Heart right ventricle (tissue), 16 donors: ENCODE measurements around the gene SAPCD1. TPM values are rescaled to one million over a fixed set of nuclear protein-coding genes. Genes with fewer than 3 reads are reported as not detected.
A peak's percentile ranks its signal among the peaks of the same experiment; 100 is the strongest.

ENCODE experiments used
- ATAC-seq, 8 donors: fragments of 200-7000 bp; cut with Tn5 transposase; one replicate each; pipeline ENCODE4 v1.9.1; 2020; ENCODE audit warnings: mild to moderate bottlenecking in 8 of 8, moderate library complexity in 8 of 8, moderate number of reproducible peaks in 1 of 8
- DNase-seq, 2 donors: peaks; one replicate each; pipeline ENCODE4 v3.0.0-alpha.2; 2020
- H3K27ac ChIP-seq, 10 donors: fragments of 200-600 bp; sonication (generic) in 2 of 10; one replicate each; pipeline versions ENCODE4 v1.5.0 to v1.8.0; 2020 to 2022; ENCODE audit warnings: mild to moderate bottlenecking in 3 of 10
- H3K27me3 ChIP-seq, 7 donors: fragments of 200-600 bp; one replicate each; pipeline ENCODE4 v1.8.0; 2021 to 2022; ENCODE audit warnings: mild to moderate bottlenecking in 2 of 7
- H3K36me3 ChIP-seq, 9 donors: fragments of 200-600 bp; sonication (generic) in 1 of 9; one replicate each; pipeline versions ENCODE4 v1.5.0 to v1.8.0; 2020 to 2022; ENCODE audit warnings: mild to moderate bottlenecking in 2 of 9
- H3K4me1 ChIP-seq, 9 donors: fragments of 200-600 bp; sonication (generic) in 1 of 9; one replicate each; pipeline versions ENCODE4 v1.5.0 to v1.8.0; 2020 to 2022; ENCODE audit warnings: mild to moderate bottlenecking in 4 of 9
- H3K4me3 ChIP-seq, 10 donors: fragments of 200-600 bp; sonication (generic) in 2 of 10; one replicate each; pipeline versions ENCODE4 v1.5.0 to v1.8.0; 2020 to 2022; ENCODE audit warnings: mild to moderate bottlenecking in 7 of 10, moderate library complexity in 2 of 10
- H3K9me3 ChIP-seq, 11 donors: fragments of 200-600 bp in 10 of 11; sonication (generic) in 2 of 11; one replicate each; pipeline versions ENCODE4 v1.5.0 to v1.8.0; 2013 to 2022; ENCODE audit warnings: mild to moderate bottlenecking in 2 of 11, control low read depth in 1 of 11, moderate library complexity in 1 of 11
- WGBS, 2 donors: extraction: QIAGEN DNeasy Blood & Tissue Kit; methylation state at CpG; one replicate each; pipeline ENCODE4 v1.1.7; 2013; ENCODE audit warnings: inconsistent platforms in 1 of 2; 5-methylcytosine and 5-hydroxymethylcytosine counted together
- intact Hi-C, 10 donors: fragments of 100-400 bp; cut with DNase I; formaldehyde crosslinking; loops; one replicate each; pipeline versions ENCODE4 v1.11.1 to v1.14.2; 2022
- polyA plus RNA-seq, 2 donors: library from polyadenylated mRNA; stranded (reverse); fragments of 200-250 nt; gene quantifications; one replicate each; pipeline ENCODE4 v1.2.3, GENCODE V29; 2013
- total RNA-seq, 10 donors: library from RNA; stranded (reverse); fragmentation: NEBNext Ultra II Directional in 3 of 10; extraction: Animal tissue kit (Norgen Biotek cat#: 25700) in 3 of 10; gene quantifications; one replicate each; pipeline versions ENCODE4 v1.2.1 to v1.2.4, GENCODE V29; 2021 to 2023
- TF ChIP-seq, protein P1 (sequence below), 9 donors: fragments of 200-600 bp; sonication (generic) in 2 of 9; IDR thresholded peaks; one replicate each; pipeline versions ENCODE4 v1.5.0 to v1.8.0; 2021 to 2022; ENCODE audit warnings: antibody characterized with exemption in 9 of 9, mild to moderate bottlenecking in 5 of 9, moderate library complexity in 1 of 9
- donor health status: Arrhythmogenic right ventricular cardiomyopathy.
- donor health status: ischemic (EF 13 %, LVEDD 7.1; RV severe dilation, severe dysfunction).
- donor health status: healthy with polysubstance abuse.
- donor health status: DM: no; HTN: yes; CAD: no.
- donor health status: DM: no; HTN: no; CAD: no.
- donor health status: ischemic (EF 25% LVEDD 6.9; RV normal size, moderate dysfunction).
- donor health status: ischemic (EF 25% LVEDD 5.7; RV mildly dilated, moderate dysfunction).
- donor health status: healthy.
- donor health status: DM: yes; HTN: yes; CAD: no.
- donor health status: Ischemic cardiomyopathy.
- donor health status: ischemic (EF 35%, LVEDD 5.7; RV mildly dilated, moderate dysfunction).
- donor health status: nonischemic (EF 11% LVEDD 7.7; RV severe dilation, severe dysfunction).
- donor health status: DM: yes; HTN: yes; CAD: no.
- donor health status: PGD.
- donor health status: ischemic (EF 29% LVEDD 5.4; RV normal size, mild dysfunction).
- donor health status: nonischemic (EF 23%, LVEDD 6.1; RV moderate dilation, normal function).

Gene SAPCD1
- total and polyA plus RNA-seq, 12 donors, result 0.36 to 1.9 (median 0.72) TPM; not detected in 3

DNA sequence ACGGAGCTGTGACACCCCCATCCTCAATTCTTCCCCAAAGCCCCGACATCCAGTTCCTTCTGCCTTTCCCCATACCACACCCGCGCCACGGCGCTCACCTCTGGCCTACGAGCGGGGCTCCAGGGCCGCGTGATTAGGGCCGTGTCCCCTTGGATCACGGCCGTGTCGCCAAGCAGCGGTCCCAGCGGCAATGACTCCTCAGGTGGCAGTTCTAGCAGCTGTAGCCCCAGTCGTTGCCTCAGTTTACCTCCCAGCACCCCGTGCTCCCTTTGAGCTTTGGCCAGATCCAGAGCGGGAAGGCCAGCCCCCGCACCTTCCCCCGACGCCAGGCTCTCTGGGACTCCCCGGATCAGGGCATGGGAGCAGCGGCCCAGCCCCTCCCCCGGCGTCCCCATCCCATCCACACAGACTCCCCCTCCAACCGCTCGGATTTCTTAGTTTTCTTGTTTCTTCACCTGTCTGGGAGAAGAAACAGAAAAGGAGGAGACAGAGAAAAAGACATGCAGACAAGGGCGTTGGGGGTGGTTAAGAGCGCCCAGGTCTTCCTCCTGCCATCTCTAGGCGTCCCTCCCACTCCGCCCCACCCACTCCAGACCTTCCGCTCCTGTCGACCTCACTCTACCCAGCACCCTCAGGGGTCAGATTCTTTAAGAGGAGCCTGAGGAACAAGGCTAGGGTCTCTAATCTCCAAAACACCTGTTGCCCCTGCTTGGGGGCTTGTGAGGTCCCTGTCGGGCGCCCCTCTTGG is 33.5 kb upstream of the SAPCD1 start, which contains the start of gene DDAH2:
TSS of gene DDAH2 (minus strand) at position 533 of the 748 bp plus-strand sequence. CDS start at position 395, 138 bp downstream.
- peaks cover 0 to 73% (median 44%) of the 10 kb centered on the region in 9 donors for H3K36me3 ChIP-seq
- DNase-seq (peak in 1 of 2 donors; percentile 32), ATAC-seq (peak; percentile 25 to 51 (median 44))
- peaks cover 10 to 76% (median 46%) of the 10 kb centered on the region in 9 donors for H3K4me1 ChIP-seq
- no peaks in the 10 kb centered on the region for H3K9me3 ChIP-seq
- 11 to 18% methylated on average over 36 of the region's 36 CpGs for WGBS, 2 donors
- H3K4me3 ChIP-seq, result peak within 1 kb of the TSS; percentile 66 to 95 (median 78)
- TF ChIP-seq, protein P1, sequence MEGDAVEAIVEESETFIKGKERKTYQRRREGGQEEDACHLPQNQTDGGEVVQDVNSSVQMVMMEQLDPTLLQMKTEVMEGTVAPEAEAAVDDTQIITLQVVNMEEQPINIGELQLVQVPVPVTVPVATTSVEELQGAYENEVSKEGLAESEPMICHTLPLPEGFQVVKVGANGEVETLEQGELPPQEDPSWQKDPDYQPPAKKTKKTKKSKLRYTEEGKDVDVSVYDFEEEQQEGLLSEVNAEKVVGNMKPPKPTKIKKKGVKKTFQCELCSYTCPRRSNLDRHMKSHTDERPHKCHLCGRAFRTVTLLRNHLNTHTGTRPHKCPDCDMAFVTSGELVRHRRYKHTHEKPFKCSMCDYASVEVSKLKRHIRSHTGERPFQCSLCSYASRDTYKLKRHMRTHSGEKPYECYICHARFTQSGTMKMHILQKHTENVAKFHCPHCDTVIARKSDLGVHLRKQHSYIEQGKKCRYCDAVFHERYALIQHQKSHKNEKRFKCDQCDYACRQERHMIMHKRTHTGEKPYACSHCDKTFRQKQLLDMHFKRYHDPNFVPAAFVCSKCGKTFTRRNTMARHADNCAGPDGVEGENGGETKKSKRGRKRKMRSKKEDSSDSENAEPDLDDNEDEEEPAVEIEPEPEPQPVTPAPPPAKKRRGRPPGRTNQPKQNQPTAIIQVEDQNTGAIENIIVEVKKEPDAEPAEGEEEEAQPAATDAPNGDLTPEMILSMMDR (IDR thresholded peaks at IDR 0.05), result peak in 3 of 9 donors; percentile 34 to 77 (median 67)
- peak within 1 kb of the TSS; percentile 93 to 97 (median 94) for H3K27ac ChIP-seq
- intact Hi-C loops, result loop anchor here in 6 of 10 donors (1.0 to 5.0 kb wide), 5 partner anchors 28 to 103 kb away; partner anchors contain the start of genes LY6G5C (in 1 of the 6) and VARS1 (in 1 of the 6)
- H3K27me3 ChIP-seq, result no peaks in the 10 kb centered on the region

DNA sequence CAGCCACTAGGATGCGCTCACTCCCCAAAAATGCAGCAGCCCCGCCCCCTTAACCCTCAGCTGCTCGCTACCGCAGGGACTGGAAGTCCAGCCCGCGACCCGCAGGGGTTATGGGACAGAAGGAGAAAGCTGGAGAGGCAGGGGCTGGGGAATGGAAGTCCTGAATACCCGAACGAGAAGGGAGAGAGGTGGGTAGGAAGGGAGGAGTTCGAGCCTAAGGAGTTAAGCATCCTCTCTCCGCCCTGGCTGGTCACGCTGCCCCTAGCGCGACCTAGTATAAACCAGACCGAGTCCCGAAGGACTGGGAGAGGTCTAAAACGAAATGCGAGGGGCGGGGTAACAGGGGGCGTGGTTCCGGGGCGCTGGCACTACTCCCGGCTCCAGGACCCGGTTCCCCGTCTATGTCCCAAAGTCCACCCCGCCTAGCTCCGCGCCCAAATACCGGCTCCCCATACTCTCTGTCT is 32.9 kb upstream of the SAPCD1 start:
- H3K4me1 ChIP-seq, result peaks cover 12 to 82% (median 52%) of the 10 kb centered on the region in 9 donors
- intact Hi-C loops, result loop anchor here in 6 of 10 donors (1.0 to 5.0 kb wide), 5 partner anchors 28 to 103 kb away; partner anchors contain the start of genes LY6G5C (in 1 of the 6) and VARS1 (in 1 of the 6)
- 1% methylated on average over 29 of the region's 29 CpGs for WGBS, 2 donors
- peaks cover 0 to 80% (median 46%) of the 10 kb centered on the region in 9 donors for H3K36me3 ChIP-seq
- H3K27ac ChIP-seq, result peak overlapping the region; percentile 93 to 97 (median 94)
- peak overlapping the region; percentile 66 to 95 (median 78) for H3K4me3 ChIP-seq
- DNase-seq (peak; percentile 92 to 94), ATAC-seq (peak; percentile 84 to 92 (median 90))
- TF ChIP-seq, protein P1 (IDR thresholded peaks at IDR 0.05), result peak in 6 of 9 donors; percentile 46 to 82 (median 67)
- no peaks in the 10 kb centered on the region for H3K27me3 ChIP-seq
- no peaks in the 10 kb centered on the region for H3K9me3 ChIP-seq

DNA sequence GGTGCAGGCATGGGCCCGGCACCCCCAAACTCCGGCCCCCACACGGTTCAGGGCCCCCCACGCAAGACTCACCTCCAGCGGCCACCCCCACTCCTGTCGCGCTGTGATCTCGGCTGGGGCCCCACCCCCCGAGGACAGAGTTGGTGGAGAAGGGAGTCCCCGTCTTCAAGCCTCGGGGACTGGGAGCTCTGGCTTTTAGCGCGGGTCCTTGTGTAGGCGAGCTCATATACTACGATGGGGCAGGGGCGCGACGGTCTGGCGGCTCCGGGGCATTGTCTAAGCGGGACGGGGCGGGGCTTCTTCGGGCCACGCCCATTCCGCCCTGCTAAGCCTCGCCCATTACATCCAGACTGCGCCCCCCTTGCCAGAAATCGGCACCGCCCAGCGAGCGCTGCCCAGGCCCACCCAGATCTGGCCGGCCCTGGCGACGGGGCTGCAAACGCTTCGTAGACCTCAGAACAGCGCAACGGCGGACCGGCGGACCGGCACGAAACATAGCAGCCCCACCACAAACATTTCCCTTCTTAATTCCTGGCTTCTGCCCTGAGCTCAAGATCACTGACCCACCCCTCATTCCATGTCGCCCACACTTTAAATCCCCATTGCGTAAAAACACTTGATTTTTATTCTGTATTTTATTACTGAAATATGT is 32.4 kb upstream of the SAPCD1 start:
- peak overlapping the region; percentile 93 to 97 (median 94) for H3K27ac ChIP-seq
- intact Hi-C loops, result loop anchor here in 7 of 10 donors (1.0 to 10.0 kb wide), 7 partner anchors 29 to 105 kb away; partner anchors contain the start of genes VARS1 (in 2 of the 7) and LY6G5C (in 1 of the 7)
- DNase-seq, result peak; percentile 92 to 93
- TF ChIP-seq, protein P1 (IDR thresholded peaks at IDR 0.05), result peak in 2 of 9 donors; percentile 14 to 22
- H3K4me1 ChIP-seq, result peaks cover 12 to 84% (median 57%) of the 10 kb centered on the region in 9 donors
- peak; percentile 81 to 93 (median 90) for ATAC-seq
- H3K4me3 ChIP-seq, result peak overlapping the region; percentile 66 to 95 (median 78)
- H3K9me3 ChIP-seq, result no peaks in the 10 kb centered on the region
- H3K36me3 ChIP-seq, result peaks cover 0 to 77% (median 46%) of the 10 kb centered on the region in 9 donors
- WGBS, 2 donors, result 2% methylated on average over 46 of the region's 46 CpGs
- no peaks in the 10 kb centered on the region for H3K27me3 ChIP-seq
